Measurements from ENCODE around the gene DMRTA2.

The DMRTA2 gene

GRCh38 chr1:50422946-50423669 is at the start of gene DMRTA2:
TSS of gene DMRTA2 (minus strand) at chr1:50423443. CDS start at chr1:50421536, 1,907 bp downstream.
- DNase-seq (ENCODE audit: low spot score), result peak; percentile 61

- no peak for DNase-seq (ENCODE audit: low spot score)
Observed at GRCh38 chr1:50471967-50472366, 48.7 kb upstream of the DMRTA2 start.

DNA sequence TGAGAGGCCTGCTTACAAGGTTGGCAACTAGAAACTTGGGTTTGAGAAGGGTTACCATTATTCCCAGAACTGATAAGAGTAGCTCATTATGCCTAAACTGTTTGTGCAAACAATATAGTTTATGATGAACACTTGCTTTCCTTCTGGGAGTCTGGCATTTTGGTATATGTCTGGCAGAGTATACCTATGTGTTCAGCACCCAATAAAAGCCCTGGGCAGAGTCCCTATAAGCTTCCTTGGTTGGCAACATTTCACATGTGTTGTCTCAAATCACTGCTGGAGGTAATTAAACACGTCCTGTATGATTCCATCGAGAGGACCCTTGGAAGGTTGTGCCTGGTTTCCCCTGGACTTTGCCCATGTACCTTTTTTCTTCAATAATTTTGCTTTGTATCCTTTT is 39.7 kb upstream of the DMRTA2 start:
- no peak for DNase-seq (ENCODE audit: low spot score)

GRCh38 chr1:50458507-50458906 is 35.3 kb upstream of the DMRTA2 start:
- peak; percentile 23 for DNase-seq (ENCODE audit: low spot score)

GRCh38 chr1:50454911-50455310 is 31.7 kb upstream of the DMRTA2 start:
- no peak for DNase-seq (ENCODE audit: low spot score)

DNA sequence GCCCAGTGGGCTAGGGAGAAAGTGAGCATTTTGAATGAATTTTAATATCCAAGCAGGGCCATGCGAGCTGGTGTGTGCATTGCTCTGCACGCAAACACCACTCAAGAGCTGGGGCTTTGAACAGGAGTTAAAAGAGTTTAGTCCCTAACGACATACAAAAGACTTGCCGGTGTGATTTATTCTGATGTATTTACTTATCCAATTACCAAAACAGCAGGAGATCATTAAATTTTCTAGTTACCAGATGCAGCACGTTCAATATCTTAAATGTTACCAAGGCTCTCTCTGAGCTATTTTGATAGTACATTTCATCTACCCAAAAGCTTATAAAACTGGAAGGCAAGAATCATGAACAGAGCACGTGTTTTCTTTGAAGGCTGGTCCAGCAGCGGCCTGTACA is 30.0 kb upstream of the DMRTA2 start:
- no peak for DNase-seq (ENCODE audit: low spot score)

DNA sequence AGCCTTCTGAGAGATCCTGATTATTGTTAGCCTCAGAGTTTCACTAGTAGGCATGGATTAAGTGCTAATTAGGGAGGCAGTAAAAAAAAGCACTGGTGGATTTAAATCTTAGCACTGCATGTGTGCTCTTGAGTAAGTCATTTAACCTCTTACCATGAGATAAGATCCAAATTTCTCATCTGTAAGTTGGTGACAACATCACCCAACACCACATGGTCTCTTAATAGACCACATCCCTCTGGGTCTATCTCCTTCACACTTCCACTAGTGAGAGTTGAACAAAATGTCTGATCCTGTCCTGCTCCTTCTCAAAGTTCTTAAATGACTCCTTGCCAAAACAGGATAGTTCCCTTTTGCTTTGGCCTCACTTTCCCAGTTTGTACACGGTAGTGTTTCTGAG is 29.5 kb upstream of the DMRTA2 start:
- no peak for DNase-seq (ENCODE audit: low spot score)

- no peak for DNase-seq (ENCODE audit: low spot score)
Observed at GRCh38 chr1:50450861-50451653, 27.8 kb upstream of the DMRTA2 start.

- no peak for DNase-seq (ENCODE audit: low spot score)
Observed at GRCh38 chr1:50447961-50448360, 24.7 kb upstream of the DMRTA2 start.

DNA sequence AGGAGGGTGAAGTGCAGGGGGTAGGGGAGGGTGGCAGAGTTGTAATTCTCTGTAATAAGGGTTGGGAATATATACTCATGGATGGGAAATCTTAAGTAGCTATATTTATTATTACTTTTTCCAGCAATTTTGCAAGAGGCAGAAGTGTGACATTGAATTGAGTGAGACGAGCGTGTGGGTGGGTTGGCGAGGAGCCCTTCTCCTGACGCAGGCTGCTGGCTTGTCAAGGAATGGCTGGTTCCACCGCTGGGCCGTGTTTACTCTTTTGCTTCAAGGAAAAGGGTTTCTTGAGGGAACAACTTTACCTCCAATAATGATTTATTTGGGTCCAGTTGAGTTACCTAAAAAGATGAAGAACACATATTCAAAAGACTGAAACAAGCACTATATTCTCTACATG is 17.9 kb upstream of the DMRTA2 start:
- DNase-seq (ENCODE audit: low spot score), result no peak

DNA sequence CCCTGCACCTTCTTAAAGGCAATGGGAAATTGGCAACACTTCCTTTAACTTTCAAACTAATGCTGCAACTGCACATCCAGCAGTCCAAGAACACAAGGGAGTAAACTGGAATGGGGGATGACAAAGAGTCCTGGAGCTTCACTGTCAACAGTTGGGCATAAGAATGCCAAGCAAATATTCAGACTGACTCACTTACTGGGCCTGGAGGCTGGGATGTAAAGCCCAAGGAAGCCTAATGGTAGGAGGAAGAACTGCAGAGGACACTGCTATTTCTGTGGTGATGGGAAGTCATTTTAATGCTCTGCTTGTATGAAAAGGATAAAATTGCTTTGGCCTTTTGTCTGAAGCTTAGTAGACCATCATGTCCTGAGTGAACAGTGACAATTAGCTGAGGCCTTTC is 15.7 kb upstream of the DMRTA2 start:
- DNase-seq (ENCODE audit: low spot score), result no peak

DNA sequence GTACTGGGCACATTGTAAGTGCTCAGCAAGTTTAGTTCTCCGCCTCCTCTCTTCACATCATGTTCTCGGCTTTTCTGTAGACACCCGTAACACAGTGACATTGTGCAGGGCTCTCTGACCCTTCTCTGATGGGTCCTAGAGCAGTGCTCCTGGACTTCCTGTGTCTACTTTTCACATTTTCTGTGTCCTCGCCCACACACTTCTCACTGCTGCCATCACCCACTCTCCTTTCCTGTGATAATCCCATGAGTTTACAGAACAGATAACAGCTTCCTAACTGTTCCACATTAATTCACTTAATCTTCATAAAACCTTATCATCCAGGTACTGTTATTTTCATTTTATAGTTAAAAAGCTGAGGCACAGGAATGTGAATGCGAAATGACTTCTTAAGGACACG is 13.2 kb upstream of the DMRTA2 start:
- DNase-seq (ENCODE audit: low spot score), result no peak

DNA sequence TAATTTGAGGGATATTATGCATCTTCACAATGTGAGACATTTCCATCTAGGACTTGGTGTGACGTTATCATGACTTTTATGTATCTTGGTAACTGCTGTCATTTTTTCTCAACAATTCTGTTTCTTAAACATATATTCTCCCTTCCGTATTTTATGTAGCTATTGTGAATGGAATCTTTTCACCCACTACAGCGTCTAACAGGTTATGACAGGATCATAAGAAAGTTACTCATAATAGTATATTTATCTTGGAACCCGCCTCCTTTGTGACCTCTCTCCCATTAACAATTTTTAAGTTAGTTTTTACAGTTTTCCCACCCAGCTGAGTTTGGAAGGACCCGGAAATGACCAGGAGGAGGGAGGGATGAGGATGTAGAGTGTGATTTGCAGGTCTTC is 6.8 kb upstream of the DMRTA2 start:
- no peak for DNase-seq (ENCODE audit: low spot score)

GRCh38 chr1:50427818-50428779 is 4.9 kb upstream of the DMRTA2 start:
- no peak for DNase-seq (ENCODE audit: low spot score)

DNA sequence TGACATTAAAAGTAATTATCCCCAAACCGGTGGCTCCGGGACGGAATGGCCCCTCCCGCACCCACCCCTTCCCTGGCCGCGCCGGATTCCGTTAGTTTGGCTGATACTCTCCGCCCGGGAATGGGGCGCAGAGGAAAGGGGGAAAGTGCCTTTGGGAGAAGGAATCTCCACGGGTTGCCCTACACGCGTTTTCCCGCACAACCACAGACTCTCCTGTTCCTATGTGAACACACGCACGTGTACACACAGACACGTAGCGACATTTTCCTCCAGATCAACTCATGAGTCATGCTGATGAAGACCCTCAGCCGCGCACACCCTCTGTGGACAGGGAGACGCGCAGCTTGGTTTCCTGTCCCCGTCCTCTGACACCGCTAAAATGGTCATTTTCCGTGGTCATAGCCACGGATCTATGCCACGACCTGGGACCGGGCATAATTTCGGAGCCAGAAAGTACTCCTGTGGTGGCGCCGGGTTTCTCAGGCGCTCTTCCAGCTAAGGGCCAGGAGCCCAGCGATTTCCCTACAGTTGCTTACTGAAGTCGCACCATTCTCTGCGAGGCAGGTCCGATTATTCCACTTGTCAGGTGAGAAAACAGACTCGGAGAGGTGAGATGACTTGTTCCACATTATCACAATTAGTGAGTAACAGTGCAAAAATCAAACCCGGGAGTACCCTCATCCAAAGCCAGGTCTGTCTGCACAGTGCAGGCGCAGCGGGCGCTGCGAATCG is 4.0 kb upstream of the DMRTA2 start:
- no peak for DNase-seq (ENCODE audit: low spot score)

GRCh38 chr1:50426702-50427085 is 3.5 kb upstream of the DMRTA2 start:
- DNase-seq (ENCODE audit: low spot score), result no peak

- no peak for DNase-seq (ENCODE audit: low spot score)
Observed at GRCh38 chr1:50426108-50426700, 3.0 kb upstream of the DMRTA2 start.

DNA sequence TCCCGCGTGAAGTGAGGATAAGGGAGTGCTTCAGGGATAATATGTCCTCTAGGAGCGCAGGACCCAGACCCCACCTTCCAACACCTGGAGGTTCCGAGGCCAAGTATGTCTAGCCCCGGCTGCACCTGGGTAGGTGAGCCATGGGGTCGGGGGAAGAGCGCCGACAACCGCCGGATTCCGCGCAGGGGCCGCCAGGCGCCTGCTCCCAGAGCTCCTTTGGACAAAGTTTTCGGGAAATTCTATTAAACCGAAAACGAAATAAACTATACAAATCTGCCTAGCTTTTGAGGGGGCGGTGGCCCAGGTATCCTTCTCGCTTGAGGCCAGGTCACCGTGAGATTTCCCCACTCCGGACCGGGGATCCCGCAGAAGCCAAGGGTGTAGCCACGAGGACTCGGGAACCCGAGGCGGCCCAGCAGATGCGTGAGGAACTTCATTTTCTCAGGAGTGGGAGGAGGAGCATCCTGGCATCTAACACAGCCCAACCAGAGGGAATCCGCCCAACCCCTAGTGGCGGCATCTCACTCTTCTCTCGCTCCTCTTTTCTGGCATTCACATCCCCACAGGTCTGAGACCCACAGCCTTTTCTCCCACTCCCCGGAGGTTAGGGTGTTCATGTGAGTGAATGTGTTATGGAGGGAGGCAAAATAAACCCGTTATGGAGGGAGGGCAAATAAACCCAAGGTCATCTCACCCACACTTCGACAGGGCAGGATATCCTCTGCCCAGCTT is 2.3 kb upstream of the DMRTA2 start:
- no peak for DNase-seq (ENCODE audit: low spot score)

DNA sequence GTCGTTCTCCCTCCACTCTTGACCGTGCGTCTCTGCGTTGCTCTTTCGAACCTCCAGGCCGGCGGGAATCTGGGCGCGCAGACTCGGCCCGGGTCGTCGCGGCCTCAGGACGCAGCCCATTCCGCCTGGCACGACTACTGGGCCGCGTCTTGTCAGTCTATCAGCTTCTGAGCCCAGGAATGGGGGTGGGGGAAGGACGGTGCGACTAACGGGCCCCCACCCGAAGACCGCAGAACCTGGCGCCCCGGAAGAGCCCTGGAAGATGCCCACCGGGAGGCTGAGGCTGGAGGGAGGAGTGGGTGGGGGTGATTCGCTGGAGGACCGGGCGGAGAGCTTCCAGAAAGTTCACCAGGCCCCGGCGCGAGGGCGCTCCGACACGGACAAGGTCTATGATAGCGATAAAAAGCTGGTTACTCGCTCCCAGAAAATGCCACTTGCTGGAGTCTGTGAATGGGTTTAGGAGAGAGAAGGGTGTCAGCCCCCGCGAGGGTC is 1.7 kb upstream of the DMRTA2 start:
- no peak for DNase-seq (ENCODE audit: low spot score)

Measured in GM03348 (cell line).